GM19438 (cell line): ENCODE measurements around the gene SRPK2.
"Not testable (repeated sequence)": the region's sequence is repeated elsewhere in the genome, so short reads cannot be mapped to it uniquely, and the experiment has no call there.

Experiments
- ATAC-seq: cut with Tn5 transposase; IDR thresholded peaks from one replicate; pipeline ENCODE4 v1.9.1; 2021; ENCODE audit warnings: low read depth; ENCODE audit not compliant: unreplicated experiment

Gene SRPK2

DNA sequence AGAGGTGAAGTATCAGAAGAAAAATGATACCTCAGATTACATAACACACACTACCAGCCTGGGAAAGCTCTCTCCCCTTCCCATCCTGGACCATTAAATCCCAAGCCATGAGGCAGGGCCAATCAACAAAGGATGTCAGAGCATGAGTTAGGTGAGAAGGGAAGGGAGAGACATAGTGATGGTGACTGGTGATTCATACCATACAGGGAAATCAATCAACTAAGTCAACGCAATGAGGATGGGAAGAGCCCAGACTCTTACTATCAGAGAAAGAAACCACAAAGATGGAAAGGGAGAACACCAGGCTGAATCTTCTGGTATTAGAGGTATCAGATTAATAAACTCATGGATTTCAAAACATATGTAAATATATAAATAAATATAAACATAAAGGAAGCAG lies 189.3 kb downstream of the SRPK2 start:
- ATAC-seq = no peak

DNA sequence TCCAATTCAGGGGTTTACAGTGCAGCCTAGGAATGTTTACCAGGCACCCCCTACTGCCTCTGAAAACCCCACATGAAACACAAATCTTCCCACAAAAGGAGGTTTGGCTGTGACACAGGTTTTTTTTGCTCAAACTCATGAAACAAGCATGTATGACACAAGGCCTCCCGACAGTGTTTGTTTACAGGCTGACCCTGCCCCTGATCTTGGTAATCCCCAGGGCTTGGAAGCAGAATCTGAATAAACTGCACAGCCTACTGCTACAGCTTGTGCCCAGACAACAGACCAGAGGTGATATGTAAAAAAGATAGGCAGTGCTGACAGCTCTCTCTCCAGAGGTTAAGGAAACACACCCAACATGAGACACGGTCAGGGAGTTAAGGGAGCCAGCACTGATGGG lies 190.5 kb downstream of the SRPK2 start:
- ATAC-seq = no peak

DNA sequence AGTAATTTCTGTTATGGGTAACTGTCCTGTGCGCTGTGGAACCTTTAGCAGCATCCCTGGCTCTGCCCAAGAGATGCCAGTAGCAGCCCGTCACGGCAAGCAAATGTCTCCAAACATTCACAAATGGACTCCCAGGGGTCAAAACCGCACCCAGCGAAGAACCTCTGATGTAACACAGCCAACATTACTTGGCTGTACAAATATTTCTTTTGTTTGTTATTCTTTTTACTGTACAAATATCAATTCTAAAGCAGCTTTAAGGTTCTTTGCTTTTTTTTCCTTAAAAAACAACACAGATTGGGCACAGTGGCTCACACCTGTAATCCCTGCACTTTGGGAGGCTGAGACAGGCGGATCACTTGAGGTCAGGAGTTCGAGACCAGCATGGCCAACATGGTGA lies 192.2 kb downstream of the SRPK2 start:
- no peak for ATAC-seq

DNA sequence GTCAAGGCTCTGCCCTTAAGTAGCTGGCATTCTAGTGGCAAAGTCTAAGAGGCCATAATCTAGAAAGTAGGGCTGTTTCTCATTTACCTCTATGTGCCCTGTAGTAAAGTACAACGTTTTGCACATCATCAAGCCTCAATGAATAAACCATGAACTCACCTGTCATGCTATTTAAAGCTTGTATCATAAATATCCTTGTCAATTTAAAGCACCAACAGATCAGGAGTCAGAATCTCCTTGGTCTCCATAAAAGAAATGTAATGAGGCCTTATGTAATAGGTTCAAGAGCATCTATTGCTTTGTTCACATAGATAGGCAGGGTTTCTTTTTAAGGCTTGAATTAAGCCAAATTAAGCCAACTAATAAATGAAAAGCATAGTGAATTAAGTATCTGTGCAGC lies 192.8 kb downstream of the SRPK2 start:
- ATAC-seq = no peak

DNA sequence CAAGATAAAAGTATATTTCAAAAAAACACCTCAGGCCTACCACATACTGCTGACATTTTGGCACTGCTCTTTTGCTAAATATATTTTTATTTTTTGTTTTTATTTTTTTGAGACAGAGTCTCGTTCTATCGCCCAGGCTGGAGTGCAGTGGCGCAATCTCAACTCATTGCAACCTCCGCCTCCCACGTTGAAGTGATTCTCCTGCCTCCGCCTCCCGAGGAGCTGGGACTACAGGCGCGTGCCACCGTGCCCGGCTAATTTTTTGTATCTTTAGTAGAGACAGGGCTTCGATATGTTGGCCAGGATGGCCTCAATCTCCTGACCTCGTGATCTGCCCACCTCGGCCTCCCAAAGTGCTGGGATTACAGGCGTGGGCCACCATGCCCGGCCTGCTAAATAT lies 193.8 kb downstream of the SRPK2 start:
- ATAC-seq = not testable (repeated sequence)

DNA sequence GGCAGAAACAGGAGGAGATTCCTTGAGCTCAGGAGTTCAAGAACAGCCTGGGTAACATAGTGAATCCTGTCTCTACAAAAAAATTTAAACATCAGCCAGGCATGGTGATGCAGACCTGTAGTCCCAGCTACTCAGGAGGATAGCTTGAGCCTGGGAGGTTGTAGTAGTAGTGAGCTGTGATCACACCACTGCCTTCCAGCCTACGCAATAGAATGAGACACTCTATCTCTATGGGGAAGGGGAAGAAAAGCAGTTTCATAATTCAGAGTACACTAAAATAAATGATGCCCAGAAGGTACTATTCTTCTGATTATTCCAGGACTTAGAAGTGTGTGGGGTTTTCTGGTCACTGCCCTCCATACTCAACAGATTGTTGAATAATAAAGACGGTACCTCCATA lies 197.4 kb downstream of the SRPK2 start:
- no peak for ATAC-seq

DNA sequence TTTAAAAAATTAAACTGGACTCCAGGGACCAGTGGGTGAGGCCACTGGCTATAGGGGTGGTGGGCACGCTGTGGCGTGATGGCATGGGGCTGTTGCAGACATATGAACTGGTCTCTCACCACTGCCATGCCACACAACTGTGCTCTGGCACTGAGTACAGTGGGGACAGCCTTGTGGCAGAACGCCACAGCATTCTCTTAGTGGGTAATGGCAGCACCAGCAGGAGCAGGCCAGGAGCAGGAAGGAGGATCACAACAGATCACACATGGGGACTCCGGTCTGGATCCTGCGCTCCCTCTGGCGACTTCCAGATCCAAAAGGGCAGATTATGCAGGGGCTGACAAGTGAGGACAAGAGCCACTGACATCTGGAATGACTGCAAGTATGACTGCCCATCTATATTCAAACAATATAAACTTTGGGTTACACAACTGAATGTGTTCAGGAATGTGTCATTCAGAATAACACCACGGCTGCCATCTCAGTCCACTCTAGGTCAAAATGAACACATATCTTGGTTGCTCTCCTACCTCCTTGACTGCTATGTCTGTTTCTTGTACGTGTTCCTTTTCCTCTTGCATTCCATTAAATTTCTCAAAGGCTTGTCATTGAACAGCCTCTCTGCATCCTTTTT lies 198.7 kb downstream of the SRPK2 start:
- ATAC-seq = no peak

DNA sequence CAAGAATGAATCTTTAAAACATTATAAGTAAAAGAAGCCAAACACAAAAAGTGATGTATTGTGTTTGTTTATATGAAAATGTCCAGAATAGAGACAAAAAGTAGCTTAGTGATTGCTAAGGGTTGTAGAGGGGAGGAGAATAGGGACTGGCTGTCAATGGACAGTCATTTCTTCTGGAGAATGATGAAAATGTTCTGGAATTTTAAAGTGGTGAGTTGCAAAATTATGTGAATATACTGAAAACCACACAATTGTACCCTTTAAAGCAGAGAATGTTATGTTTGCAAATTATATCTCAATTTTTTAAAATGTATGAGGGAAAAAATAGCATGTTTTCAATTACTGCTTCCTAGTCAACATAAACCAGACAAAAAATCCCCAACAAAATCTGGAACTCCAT lies 200.5 kb downstream of the SRPK2 start:
- no peak for ATAC-seq

DNA sequence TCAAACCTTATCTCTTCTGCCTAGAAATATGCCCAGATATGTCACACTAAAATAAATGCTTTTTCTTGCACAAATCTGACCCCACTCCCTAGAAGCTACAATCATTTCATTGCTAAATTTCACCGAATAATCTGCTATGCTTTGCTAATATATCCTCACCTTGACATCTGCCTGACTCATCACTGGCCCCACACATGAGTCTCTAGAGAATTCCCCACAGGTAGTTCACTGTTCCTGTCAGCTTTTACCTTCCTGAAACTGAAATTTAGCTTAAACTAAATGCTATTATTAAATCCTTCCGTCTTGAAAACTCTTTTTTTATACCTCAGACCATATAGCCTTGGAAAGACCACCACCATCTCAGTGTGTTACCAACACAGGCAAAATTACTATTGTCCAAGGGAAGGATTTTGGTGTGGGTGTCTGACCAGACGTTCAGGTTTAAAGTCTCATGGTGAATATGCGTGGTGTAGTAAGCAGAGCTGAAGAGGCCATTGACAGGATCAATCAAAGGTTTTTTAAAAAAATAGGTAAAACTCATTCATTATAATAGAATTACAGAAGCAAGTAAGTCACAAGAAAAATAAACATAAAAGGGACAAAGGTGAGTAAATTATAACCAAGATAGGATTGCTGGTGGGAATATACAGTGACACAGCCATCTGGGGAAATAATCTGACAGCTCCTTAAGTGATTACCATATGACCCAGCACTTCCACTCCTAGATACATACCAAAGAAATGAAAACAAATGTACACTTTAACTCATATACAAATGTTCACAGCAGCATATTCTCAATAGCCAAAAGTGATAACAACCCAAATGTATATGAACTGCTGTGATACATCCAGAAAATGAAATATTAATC lies 201.2 kb downstream of the SRPK2 start:
- ATAC-seq = no peak

DNA sequence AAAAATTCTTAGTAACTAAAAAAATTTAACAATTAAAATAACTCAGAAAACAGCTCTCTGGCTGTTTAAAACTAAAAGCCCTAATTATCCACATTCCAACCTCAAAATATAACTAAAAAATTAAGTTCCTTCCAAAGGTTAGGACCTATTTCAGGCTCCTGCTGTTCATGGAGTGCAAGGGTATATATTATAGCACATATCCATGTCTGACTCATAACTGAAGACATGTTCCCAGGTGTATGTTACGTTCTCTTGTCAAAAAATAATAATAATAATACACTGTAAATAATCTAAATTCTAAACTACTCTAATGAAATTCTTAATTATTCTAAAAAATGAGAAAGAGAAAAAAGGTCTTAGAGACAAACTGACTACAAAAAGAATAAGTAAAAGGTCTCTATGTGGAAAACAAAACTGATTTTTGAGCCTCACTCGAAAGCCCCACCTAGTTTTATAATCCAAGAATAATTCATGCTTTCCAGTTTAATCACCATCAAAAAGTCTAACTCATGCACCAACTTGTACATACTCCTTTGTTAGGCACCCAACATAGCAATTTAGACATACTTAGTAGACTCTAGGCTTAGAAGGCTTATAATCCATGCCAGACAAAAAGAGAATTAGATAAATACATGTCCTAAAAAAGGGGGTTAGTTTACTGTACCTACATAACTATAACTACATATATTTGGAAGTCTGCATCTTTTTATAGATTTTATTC lies 203.3 kb downstream of the SRPK2 start:
- no peak for ATAC-seq

DNA sequence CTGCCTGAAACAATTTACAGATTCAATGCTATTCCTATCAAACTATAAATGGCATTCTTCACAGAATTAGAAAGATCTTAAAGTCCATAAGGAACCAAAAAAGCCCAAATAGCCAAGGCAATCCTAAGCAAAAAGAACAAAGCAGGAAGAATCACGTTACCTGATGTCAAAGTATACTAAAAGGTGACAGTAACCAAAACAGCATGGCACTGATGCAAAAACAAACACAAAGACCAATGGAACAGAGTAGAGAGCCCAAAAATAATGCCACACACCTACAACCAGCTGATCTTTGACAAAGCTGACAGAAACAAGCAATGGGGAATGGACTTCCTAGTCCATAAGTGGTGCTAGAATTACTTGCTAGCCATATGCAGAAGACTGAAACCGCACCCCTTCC lies 208.7 kb downstream of the SRPK2 start:
- no peak for ATAC-seq

DNA sequence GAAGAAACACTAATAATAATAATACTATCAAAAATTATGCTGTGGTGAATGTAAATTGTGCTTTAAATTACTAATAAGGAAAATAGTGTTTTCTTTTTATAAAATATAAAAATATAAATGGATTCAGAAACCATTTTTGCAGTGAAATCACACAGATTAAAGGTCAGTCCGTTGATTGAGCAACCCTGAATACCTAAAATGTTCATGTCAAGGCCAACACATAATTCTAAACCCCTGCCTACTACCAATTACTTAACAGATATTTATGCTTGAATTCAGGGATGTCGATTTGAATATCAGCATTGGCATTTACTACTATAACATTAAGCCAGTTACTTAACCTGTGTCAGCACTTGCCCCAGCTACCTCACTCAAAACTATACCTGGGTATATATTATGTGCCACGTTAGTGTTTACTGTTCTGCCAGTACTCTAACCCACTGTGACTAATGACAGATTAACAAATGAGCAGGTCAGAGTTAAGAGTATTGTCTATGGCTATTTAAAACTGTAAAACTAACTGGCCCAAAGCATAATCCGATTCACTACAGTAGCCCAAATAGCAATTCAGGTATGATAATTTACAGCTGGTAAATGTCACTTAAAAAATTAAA lies 209.7 kb downstream of the SRPK2 start:
- ATAC-seq = no peak

DNA sequence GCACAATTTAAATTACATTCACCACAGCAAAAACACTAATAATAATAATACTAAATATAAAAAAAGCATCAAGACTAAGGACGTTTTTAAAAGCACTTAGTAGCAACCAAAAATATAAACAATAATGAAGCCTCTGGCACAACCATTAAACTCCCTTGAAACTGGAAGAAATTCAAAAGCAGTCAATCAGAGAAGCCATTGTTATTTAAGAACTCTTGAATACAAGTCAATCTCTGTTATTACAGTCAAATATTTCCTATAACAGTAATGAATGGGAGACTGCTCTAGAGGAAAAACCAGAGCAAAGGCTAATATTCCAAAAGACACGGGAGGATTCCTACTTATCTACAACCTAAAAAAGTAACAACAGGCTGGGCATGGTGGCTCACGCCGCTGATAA lies 210.5 kb downstream of the SRPK2 start:
- no peak for ATAC-seq

DNA sequence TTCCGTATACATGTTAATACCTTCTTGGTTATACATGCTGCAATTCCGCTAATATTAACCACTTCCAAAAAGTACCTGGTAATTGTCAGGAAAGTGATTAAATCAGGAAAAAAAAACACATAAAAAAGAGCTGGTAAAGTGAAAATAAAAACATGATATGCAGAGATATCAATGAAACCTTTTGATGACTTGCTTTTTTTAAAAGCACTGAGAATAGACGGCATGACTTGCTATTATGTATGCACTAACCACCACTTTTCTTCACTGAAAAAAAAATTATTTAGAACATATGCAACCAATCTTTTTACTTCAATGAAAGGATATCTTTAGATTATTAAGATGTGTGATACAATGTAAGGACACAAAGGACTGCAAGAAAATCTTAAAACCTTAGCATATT lies 211.7 kb downstream of the SRPK2 start:
- ATAC-seq = no peak

DNA sequence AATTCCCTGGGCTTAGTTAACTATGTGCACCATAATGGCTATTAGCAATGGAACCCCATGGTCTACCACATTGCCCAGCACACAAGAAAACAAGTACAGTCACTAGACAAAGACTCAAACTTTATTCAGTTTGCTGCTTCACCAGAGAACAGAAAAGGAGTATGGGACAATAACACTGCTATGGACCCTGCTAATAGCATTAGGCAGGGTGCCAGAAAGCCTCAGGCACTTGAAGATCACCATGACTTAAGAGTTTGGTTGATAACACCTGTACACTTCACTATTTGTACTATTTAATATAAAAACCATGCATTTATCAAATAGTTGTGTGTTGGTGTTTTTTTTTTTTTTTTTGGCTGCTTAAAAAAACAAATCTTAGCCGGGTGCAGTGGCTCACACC lies 215.1 kb downstream of the SRPK2 start:
- no peak for ATAC-seq

DNA sequence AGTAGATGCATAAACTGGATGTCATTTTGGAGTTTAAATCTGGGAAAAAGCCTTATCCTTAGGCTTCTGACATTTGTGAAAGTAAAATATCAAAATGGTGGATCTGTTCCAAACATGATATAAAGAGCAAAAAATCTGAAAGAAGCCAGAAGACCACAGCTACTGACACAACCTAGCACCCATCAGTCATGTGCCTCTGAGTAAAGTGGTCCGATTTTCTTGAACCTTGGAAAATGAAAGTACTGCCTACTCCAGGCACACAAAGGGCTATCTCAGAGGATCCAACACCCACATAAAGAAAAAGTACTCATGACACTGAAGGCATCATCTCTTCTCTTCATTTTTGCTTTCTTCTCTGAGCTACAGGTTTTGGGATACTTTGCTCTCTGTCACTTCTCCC lies 224.0 kb downstream of the SRPK2 start:
- no peak for ATAC-seq

DNA sequence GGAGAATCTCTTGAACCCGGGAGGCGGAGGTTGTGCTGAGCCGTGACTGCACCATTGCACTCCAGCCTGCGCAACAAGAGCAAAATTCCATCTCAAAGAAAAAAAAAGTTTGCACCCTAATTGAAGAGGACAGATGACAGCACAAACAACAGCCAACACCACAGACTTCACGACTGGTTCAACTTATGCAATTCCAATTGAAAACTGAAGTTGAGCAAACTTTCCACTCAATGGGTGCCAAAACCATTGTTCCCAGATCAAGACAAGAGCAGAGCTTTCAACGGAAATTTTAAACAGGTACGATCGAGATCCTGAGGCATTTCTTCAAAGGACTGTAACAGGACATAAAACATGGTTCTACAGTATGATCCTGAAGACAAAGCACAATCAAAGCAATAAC lies 225.0 kb downstream of the SRPK2 start:
- no peak for ATAC-seq

DNA sequence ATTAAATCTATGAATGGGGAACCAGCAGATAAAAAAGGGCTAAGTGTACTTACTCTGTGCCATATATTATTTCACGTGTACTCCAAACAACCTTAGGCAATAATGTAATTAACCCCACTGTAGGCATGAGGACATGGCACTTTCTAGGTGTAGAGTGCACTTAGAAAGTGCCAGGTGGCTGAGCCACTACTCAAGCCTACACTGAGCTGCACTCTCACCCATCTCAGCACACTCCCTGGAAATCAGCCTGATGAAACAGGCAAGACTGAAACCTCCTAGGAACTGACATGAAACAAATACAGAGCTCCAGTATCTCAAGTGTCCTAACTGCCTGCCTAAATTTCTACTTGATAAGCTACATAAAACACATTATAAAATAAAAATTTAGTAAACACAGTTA lies 227.4 kb downstream of the SRPK2 start:
- ATAC-seq = no peak

DNA sequence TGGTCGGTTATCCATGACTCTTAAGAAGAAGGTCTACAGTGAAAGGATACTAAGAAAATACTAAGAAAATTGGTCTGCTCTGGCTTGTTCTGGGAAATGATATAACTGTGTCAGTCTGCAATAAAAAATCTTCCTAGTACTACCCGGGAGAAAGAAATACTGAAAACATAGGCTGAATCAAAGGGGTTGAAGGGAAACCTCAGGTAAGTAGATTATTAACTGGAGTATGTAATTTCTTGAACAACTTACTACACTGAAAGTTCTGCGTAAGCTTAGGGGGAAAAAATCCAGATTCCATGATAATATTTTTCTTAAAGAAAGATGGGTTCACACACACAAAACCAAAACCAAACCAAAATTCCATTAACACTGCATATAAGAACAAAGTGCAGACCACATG lies 231.4 kb downstream of the SRPK2 start:
- no peak for ATAC-seq

DNA sequence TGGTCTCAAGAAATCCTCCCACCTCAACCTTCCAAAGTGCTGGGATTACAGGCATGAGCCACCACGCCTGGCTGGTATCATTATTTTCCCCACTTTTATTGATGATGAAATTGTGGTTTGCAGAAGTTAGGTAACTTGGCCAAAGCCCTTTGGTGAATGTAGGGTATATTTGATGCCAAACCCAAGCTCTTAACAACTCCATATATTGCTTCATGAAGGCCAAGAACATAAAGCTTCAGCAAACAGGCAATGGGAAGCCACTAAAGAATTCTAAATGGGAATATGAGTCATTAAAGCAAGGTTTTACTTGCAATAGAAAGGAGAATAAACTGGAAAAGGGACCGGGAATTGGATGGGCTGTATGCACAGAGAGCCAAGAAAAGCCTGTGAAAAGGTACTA lies 232.0 kb downstream of the SRPK2 start:
- no peak for ATAC-seq

DNA sequence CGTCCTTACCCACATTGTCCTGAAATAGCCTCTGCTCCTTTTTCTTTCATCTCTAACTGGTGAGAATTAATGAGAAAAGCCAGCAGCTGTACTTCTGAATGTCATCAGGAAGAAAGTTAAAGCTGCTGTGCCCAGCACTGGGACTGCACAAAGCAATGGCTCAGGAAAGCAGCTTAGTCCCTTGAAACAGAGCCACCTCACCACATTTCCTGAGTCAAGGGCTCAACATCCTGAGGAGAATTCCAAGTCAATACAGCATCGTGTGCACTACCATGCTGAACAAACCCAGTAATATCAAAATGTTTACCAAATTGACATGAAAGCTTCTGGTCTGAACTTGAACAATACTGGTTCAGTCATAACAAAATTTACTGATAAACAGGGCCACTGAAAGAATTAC lies 234.6 kb downstream of the SRPK2 start:
- no peak for ATAC-seq
